ENCODE results near the gene ATP5MK. TPM values are rescaled to one million over a fixed set of nuclear protein-coding genes. Genes with fewer than 3 reads are reported as not detected.

ATP5MK gene
- polyA plus RNA-seq, 1 of the 3 experiments (the other 2 are of a cell fraction) = 408 TPM

DNA sequence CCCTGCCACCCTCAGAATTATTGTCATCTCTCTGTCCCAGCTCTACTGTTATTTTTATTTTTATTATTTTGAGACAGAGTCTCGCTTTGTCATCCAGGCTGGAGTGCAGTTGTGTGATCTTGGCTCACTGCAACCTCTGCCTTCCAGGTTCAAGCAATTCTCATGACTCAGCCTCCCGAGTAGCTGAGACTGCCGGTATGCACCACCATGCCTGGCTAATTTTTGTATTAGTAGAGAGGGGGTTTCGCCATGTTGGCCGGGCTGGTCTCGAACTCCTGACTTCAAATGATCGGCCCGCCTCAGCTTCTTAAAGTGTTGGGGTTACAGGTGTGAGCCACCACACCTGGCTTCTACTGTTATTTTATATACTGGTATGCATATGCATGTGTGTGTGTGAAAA is 44.9 kb upstream of the ATP5MK start (continued):
- TF ChIP-seq GATA2 (CRISPR knock-in tag; IDR thresholded peaks at IDR 0.05) = no peak
- no peak for TF ChIP-seq RAD21 (IDR thresholded peaks at IDR 0.05; ENCODE audit: low read length)
- TF ChIP-seq, protein P1, sequence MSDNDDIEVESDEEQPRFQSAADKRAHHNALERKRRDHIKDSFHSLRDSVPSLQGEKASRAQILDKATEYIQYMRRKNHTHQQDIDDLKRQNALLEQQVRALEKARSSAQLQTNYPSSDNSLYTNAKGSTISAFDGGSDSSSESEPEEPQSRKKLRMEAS (IDR thresholded peaks at IDR 0.05; ENCODE audit: low read depth) = no peak
- no peak for TF ChIP-seq CHD2 (IDR thresholded peaks at IDR 0.05; ENCODE audit: low read length, partially characterized antibody)
- TF ChIP-seq RFX5 (IDR thresholded peaks at IDR 0.05; ENCODE audit: low read length) = no peak
- TF ChIP-seq, protein P2, sequence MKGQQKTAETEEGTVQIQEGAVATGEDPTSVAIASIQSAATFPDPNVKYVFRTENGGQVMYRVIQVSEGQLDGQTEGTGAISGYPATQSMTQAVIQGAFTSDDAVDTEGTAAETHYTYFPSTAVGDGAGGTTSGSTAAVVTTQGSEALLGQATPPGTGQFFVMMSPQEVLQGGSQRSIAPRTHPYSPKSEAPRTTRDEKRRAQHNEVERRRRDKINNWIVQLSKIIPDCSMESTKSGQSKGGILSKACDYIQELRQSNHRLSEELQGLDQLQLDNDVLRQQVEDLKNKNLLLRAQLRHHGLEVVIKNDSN (IDR thresholded peaks at IDR 0.05; ENCODE audit: borderline replicate concordance, low read depth) = no peak
- TF ChIP-seq, protein P3, sequence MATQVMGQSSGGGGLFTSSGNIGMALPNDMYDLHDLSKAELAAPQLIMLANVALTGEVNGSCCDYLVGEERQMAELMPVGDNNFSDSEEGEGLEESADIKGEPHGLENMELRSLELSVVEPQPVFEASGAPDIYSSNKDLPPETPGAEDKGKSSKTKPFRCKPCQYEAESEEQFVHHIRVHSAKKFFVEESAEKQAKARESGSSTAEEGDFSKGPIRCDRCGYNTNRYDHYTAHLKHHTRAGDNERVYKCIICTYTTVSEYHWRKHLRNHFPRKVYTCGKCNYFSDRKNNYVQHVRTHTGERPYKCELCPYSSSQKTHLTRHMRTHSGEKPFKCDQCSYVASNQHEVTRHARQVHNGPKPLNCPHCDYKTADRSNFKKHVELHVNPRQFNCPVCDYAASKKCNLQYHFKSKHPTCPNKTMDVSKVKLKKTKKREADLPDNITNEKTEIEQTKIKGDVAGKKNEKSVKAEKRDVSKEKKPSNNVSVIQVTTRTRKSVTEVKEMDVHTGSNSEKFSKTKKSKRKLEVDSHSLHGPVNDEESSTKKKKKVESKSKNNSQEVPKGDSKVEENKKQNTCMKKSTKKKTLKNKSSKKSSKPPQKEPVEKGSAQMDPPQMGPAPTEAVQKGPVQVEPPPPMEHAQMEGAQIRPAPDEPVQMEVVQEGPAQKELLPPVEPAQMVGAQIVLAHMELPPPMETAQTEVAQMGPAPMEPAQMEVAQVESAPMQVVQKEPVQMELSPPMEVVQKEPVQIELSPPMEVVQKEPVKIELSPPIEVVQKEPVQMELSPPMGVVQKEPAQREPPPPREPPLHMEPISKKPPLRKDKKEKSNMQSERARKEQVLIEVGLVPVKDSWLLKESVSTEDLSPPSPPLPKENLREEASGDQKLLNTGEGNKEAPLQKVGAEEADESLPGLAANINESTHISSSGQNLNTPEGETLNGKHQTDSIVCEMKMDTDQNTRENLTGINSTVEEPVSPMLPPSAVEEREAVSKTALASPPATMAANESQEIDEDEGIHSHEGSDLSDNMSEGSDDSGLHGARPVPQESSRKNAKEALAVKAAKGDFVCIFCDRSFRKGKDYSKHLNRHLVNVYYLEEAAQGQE (IDR thresholded peaks at IDR 0.05; ENCODE audit: low read depth, low read length) = no peak
- TF ChIP-seq TEAD4 (IDR thresholded peaks at IDR 0.05; ENCODE audit: borderline replicate concordance, insufficient read depth) = no peak
- no peak for TF ChIP-seq MXI1 (IDR thresholded peaks at IDR 0.05; ENCODE audit: low read depth, low read length)

DNA sequence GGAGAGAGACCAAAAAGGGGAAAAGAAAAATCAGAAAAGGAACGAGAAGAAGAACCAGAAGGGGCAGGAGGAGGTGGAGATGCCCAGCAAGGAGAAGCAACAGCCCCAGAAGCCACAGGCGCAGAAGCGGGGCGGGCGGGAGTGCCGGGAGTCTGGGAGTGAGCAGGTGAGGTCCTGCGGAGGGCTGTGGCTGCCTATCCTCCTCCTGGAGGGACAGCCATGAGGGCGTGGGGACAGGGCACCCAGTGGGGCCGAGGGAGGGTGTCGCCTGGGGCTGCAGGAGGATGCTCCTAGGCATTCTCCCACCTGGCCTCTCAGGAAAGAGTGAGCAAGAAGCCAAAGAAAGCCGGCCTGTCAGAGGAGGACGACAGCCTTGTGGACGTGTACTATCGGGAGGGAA is 44.1 kb upstream of the ATP5MK start:
- Histone ChIP-seq H3K9me3 (no peaks in the 10 kb centered on the region), H4K20me1 (ENCODE audit: insufficient read depth) (no peaks in the 10 kb centered on the region), H3K9me2 (no peaks in the 10 kb centered on the region), H3K9ac (no peak overlapping the region), H3K4me2 (no peak overlapping the region), H3K27ac (ENCODE audit: low read depth in 2 of 2, low read length in 1 of 2) (no peak overlapping the region), H3K4me3 (ENCODE audit: low read depth in 2 of 2, low read length in 1 of 2) (no peak overlapping the region), H3K36me3 (replicated peaks in 1 of 2; ENCODE audit: control insufficient read depth in 1 of 2, insufficient read depth in 2 of 2, low read length in 1 of 2) (peaks cover 50 to 86% of the 10 kb centered on the region in 2 experiments), H3K27me3 (ENCODE audit: insufficient read depth) (no peaks in the 10 kb centered on the region), H3K79me2 (ENCODE audit: insufficient read depth) (no peaks in the 10 kb centered on the region), H3F3A (replicated peaks; ENCODE audit: insufficient read depth) (no peaks in the 10 kb centered on the region), H2AFZ (ENCODE audit: low read depth) (no peak overlapping the region), H3K4me1 (ENCODE audit: control insufficient read depth in 1 of 2, insufficient read depth in 2 of 2, low read depth in 1 of 2, low read length in 1 of 2) (no peaks in the 10 kb centered on the region)
- WGBS (ENCODE audit: low lambda C conversion rate) = 96% methylated on average over 14 of the region's 14 CpGs
- DNase-seq = no peak
- POLR2A ChIA-PET = no interaction called here
- no peak for TF ChIP-seq SIN3A (IDR thresholded peaks at IDR 0.05; ENCODE audit: borderline replicate concordance, low read depth, low read length)
- TF ChIP-seq TEAD4 (IDR thresholded peaks at IDR 0.05; ENCODE audit: borderline replicate concordance, insufficient read depth) = no peak
- no peak for TF ChIP-seq YY1 (IDR thresholded peaks at IDR 0.05; ENCODE audit: low read depth)
- TF ChIP-seq GABPA (IDR thresholded peaks at IDR 0.05; ENCODE audit: low read depth) = no peak
- no peak for TF ChIP-seq FOXJ3 (CRISPR knock-in tag; IDR thresholded peaks at IDR 0.05)
- TF ChIP-seq, protein P1 (IDR thresholded peaks at IDR 0.05; ENCODE audit: low read depth) = no peak
- TF ChIP-seq, protein P2 (IDR thresholded peaks at IDR 0.05; ENCODE audit: borderline replicate concordance, low read depth) = no peak
- no peak for TF ChIP-seq EZH2phosphoT487 (IDR thresholded peaks at IDR 0.05; ENCODE audit: borderline replicate concordance, low read depth)
- TF ChIP-seq, protein P4, sequence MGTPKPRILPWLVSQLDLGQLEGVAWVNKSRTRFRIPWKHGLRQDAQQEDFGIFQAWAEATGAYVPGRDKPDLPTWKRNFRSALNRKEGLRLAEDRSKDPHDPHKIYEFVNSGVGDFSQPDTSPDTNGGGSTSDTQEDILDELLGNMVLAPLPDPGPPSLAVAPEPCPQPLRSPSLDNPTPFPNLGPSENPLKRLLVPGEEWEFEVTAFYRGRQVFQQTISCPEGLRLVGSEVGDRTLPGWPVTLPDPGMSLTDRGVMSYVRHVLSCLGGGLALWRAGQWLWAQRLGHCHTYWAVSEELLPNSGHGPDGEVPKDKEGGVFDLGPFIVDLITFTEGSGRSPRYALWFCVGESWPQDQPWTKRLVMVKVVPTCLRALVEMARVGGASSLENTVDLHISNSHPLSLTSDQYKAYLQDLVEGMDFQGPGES (IDR thresholded peaks at IDR 0.05; ENCODE audit: low read depth, low read length) = no peak
- TF ChIP-seq MXI1 (IDR thresholded peaks at IDR 0.05; ENCODE audit: low read depth, low read length) = no peak
- TF ChIP-seq NRF1 (IDR thresholded peaks at IDR 0.05; ENCODE audit: low read depth, low read length) = no peak
- no peak for TF ChIP-seq POLR2AphosphoS5 (IDR thresholded peaks at IDR 0.05; ENCODE audit: low read depth, low read length)
- TF ChIP-seq, protein P5, sequence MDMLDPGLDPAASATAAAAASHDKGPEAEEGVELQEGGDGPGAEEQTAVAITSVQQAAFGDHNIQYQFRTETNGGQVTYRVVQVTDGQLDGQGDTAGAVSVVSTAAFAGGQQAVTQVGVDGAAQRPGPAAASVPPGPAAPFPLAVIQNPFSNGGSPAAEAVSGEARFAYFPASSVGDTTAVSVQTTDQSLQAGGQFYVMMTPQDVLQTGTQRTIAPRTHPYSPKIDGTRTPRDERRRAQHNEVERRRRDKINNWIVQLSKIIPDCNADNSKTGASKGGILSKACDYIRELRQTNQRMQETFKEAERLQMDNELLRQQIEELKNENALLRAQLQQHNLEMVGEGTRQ (IDR thresholded peaks at IDR 0.05; ENCODE audit: borderline replicate concordance, low read depth, low read length) = no peak
- no peak for TF ChIP-seq FOSL2 (IDR thresholded peaks at IDR 0.05; ENCODE audit: borderline replicate concordance, low read depth)
- no peak for TF ChIP-seq ELF1 (IDR thresholded peaks at IDR 0.05)
- TF ChIP-seq NFIC (IDR thresholded peaks at IDR 0.05; ENCODE audit: borderline replicate concordance) = no peak
- CTCF ChIA-PET = no interaction called here
